ENCODE data around the gene CAMK2B. TPM values are rescaled to one million over a fixed set of nuclear protein-coding genes. Genes with fewer than 3 reads are reported as not detected.

Gene CAMK2B
- polyA plus RNA-seq, 3 donors, result 0.13 TPM; not detected in 2

GRCh38 chr7:44194069-44194468 lies 131.3 kb downstream of the CAMK2B start:
- DNase-seq, result peak in 1 of 3 donors; percentile 48
- H4K20me1 ChIP-seq (ENCODE audit: insufficient read depth, low read length), result no peaks in the 10 kb centered on the region
- Mint-ChIP-seq H3K27me3 (ENCODE audit: low read depth in 3 of 3) (peaks cover 8 to 11% (median 9%) of the 10 kb centered on the region in 3 donors), H3K36me3 (no peaks in the 10 kb centered on the region), H3K4me1 (no peaks in the 10 kb centered on the region), H3K9me3 (peaks cover 0 to 13% (median 6%) of the 10 kb centered on the region in 7 donors), H3K27ac (no peak overlapping the region), H3K4me3 (no peak overlapping the region)
- no peaks in the 10 kb centered on the region for H3K36me3 ChIP-seq (replicated peaks in 1 of 2; ENCODE audit: control insufficient read depth in 1 of 2, insufficient read depth in 2 of 2, low read length in 2 of 2)
- no peak overlapping the region for H3K9ac ChIP-seq (ENCODE audit: insufficient read depth, low read length, poor library complexity, severe bottlenecking)
- no peak overlapping the region for H3K4me2 ChIP-seq (replicated peaks; ENCODE audit: extremely low read depth, low read length, poor library complexity, severe bottlenecking)
- H2AFZ ChIP-seq (ENCODE audit: insufficient read depth, low read depth, low read length, poor library complexity, severe bottlenecking), result no peak overlapping the region
- H3K4me1 ChIP-seq (ENCODE audit: control insufficient read depth in 1 of 2, insufficient read depth in 2 of 2, low read length in 2 of 2), result no peaks in the 10 kb centered on the region
- intact Hi-C loops (cut with micrococcal nuclease), result loop anchor here in 1 of 2 donors (10.0 kb wide), 1 partner anchor 59 kb away; no protein-coding TSS in a partner anchor
- peaks cover 0 to 2% of the 10 kb centered on the region in 2 donors for H3K9me3 ChIP-seq (replicated peaks in 1 of 2; ENCODE audit: control insufficient read depth in 1 of 2, insufficient read depth in 1 of 2, low read length in 2 of 2)
- no peak overlapping the region for H3K4me3 ChIP-seq (replicated peaks in 1 of 3; ENCODE audit: low read depth in 2 of 3, low read length in 3 of 3)
- no peak overlapping the region for H3K27ac ChIP-seq (ENCODE audit: low read depth in 1 of 2, low read length in 2 of 2)
- no peaks in the 10 kb centered on the region for H3K79me2 ChIP-seq (ENCODE audit: insufficient read depth, low read length)
- 61% methylated on average over 2 of the region's 2 CpGs for WGBS (ENCODE audit: insufficient coverage)
- no peaks in the 10 kb centered on the region for H3K27me3 ChIP-seq (ENCODE audit: control insufficient read depth in 2 of 2, insufficient read depth in 2 of 2, low read length in 2 of 2)
- no peak for TF ChIP-seq CTCF (IDR thresholded peaks at IDR 0.05)

- Mint-ChIP-seq H3K4me3 (no peak overlapping the region), H3K4me1 (no peaks in the 10 kb centered on the region), H3K36me3 (no peaks in the 10 kb centered on the region), H3K9me3 (peaks cover 0 to 13% (median 6%) of the 10 kb centered on the region in 7 donors), H3K27ac (peak overlapping the region in 1 of 7 donors; percentile 66), H3K27me3 (ENCODE audit: low read depth in 3 of 3) (peaks cover 9 to 11% (median 10%) of the 10 kb centered on the region in 3 donors)
- H3K27ac ChIP-seq (ENCODE audit: low read depth in 1 of 2, low read length in 2 of 2), result no peak overlapping the region
- H3K36me3 ChIP-seq (replicated peaks in 1 of 2; ENCODE audit: control insufficient read depth in 1 of 2, insufficient read depth in 2 of 2, low read length in 2 of 2), result no peaks in the 10 kb centered on the region
- no peaks in the 10 kb centered on the region for H3K27me3 ChIP-seq (ENCODE audit: control insufficient read depth in 2 of 2, insufficient read depth in 2 of 2, low read length in 2 of 2)
- no peak overlapping the region for H3K9ac ChIP-seq (ENCODE audit: insufficient read depth, low read length, poor library complexity, severe bottlenecking)
- H3K4me2 ChIP-seq (replicated peaks; ENCODE audit: extremely low read depth, low read length, poor library complexity, severe bottlenecking), result no peak overlapping the region
- H3K4me1 ChIP-seq (ENCODE audit: control insufficient read depth in 1 of 2, insufficient read depth in 2 of 2, low read length in 2 of 2), result no peaks in the 10 kb centered on the region
- H4K20me1 ChIP-seq (ENCODE audit: insufficient read depth, low read length), result no peaks in the 10 kb centered on the region
- H3K79me2 ChIP-seq (ENCODE audit: insufficient read depth, low read length), result no peaks in the 10 kb centered on the region
- WGBS (ENCODE audit: insufficient coverage), result 93% methylated on average over 2 of the region's 7 CpGs
- no peak for TF ChIP-seq CTCF (IDR thresholded peaks at IDR 0.05)
- intact Hi-C loops (cut with micrococcal nuclease), result loop anchor here in 1 of 2 donors (10.0 kb wide), 1 partner anchor 58 kb away; no protein-coding TSS in a partner anchor
- H3K9me3 ChIP-seq (replicated peaks in 1 of 2; ENCODE audit: control insufficient read depth in 1 of 2, insufficient read depth in 1 of 2, low read length in 2 of 2), result peaks cover 0 to 2% of the 10 kb centered on the region in 2 donors
- DNase-seq, result no peak
- no peak overlapping the region for H3K4me3 ChIP-seq (replicated peaks in 1 of 3; ENCODE audit: low read depth in 2 of 3, low read length in 3 of 3)
- no peak overlapping the region for H2AFZ ChIP-seq (ENCODE audit: insufficient read depth, low read depth, low read length, poor library complexity, severe bottlenecking)
Measured at GRCh38 chr7:44193011-44193802, 132.2 kb downstream of the CAMK2B start.

Data from CD14-positive monocyte (primary cell).